Astrocyte (in vitro differentiated cells and primary cell): Measurements from ENCODE around the gene HNRNPF. TPM values are rescaled to one million over a fixed set of nuclear protein-coding genes. Genes with fewer than 3 reads are reported as not detected.

Source experiments
- DNase-seq: peaks from one replicate; pipeline ENCODE4 v3.0.0-alpha.2; 2010; ENCODE audit warnings: low read depth
- FAIRE-seq: peaks from 2 replicates; lab custom pipeline; 2011; peaks lifted over from hg19 to GRCh38; lab: Jason Lieb, UNC
- H2AFZ ChIP-seq: 2 replicates; pipeline ENCODE4 v1.6.0; 2012; ENCODE audit warnings: low read depth, low read length, inconsistent platforms
- H3K27ac ChIP-seq: 2 replicates; pipeline ENCODE4 v1.5.1; 2011; ENCODE audit warnings: low read depth, low read length, inconsistent platforms
- H3K27me3 ChIP-seq: 2 replicates; pipeline ENCODE4 v1.6.0; 2011; ENCODE audit warnings: low read length, inconsistent platforms; ENCODE audit not compliant: insufficient read depth
- H3K36me3 ChIP-seq: 2 replicates; pipeline ENCODE4 v1.5.1; 2011; ENCODE audit warnings: low read length, inconsistent platforms; ENCODE audit not compliant: insufficient read depth
- H3K4me1 ChIP-seq: 2 replicates; pipeline ENCODE4 v1.5.1; 2011; ENCODE audit warnings: low read length, inconsistent platforms; ENCODE audit not compliant: insufficient read depth
- H3K4me2 ChIP-seq: 2 replicates; pipeline ENCODE4 v1.6.0; 2012; ENCODE audit warnings: low read length, inconsistent platforms
- H3K4me3 ChIP-seq: 2 replicates; pipeline ENCODE4 v1.5.1; 2011; ENCODE audit warnings: low read depth, mild to moderate bottlenecking, low read length, inconsistent platforms; ENCODE audit not compliant: insufficient read depth
- H3K79me2 ChIP-seq: 2 replicates; pipeline ENCODE4 v1.6.0; 2012; ENCODE audit warnings: mild to moderate bottlenecking, low read length, inconsistent platforms; ENCODE audit not compliant: insufficient read depth
- H3K9ac ChIP-seq: 2 replicates; pipeline ENCODE4 v1.6.0; 2012; ENCODE audit warnings: mild to moderate bottlenecking, low read length, inconsistent platforms
- H3K9me3 ChIP-seq: 2 replicates; pipeline ENCODE4 v1.5.1; 2012; ENCODE audit warnings: low read depth, mild to moderate bottlenecking, low read length, inconsistent platforms; ENCODE audit not compliant: insufficient read depth
- H4K20me1 ChIP-seq: 2 replicates; pipeline ENCODE4 v1.6.0; 2012; ENCODE audit warnings: low read length, inconsistent platforms; ENCODE audit not compliant: insufficient read depth
- H3K27ac Mint-ChIP-seq: one replicate; pipeline ENCODE4 v1.8.0; 2021; ENCODE audit warnings: mild to moderate bottlenecking, mixed read lengths; ENCODE audit not compliant: unreplicated experiment
- H3K27me3 Mint-ChIP-seq: one replicate; pipeline ENCODE4 v1.8.0; 2021; ENCODE audit warnings: low read depth, mixed read lengths; ENCODE audit not compliant: unreplicated experiment
- H3K36me3 Mint-ChIP-seq: one replicate; pipeline ENCODE4 v1.8.0; 2021; ENCODE audit warnings: low read depth, mixed read lengths; ENCODE audit not compliant: unreplicated experiment
- H3K4me1 Mint-ChIP-seq: one replicate; pipeline ENCODE4 v1.8.0; 2021; ENCODE audit warnings: low read depth, mixed read lengths; ENCODE audit not compliant: unreplicated experiment
- H3K4me3 Mint-ChIP-seq: one replicate; pipeline ENCODE4 v1.8.0; 2021; ENCODE audit warnings: mild to moderate bottlenecking, moderate library complexity, mixed read lengths; ENCODE audit not compliant: unreplicated experiment
- H3K9me3 Mint-ChIP-seq: one replicate; pipeline ENCODE4 v1.8.0; 2021; ENCODE audit warnings: mild to moderate bottlenecking, mixed read lengths; ENCODE audit not compliant: unreplicated experiment
- CTCF ChIP-seq: IDR thresholded peaks from 2 replicates; pipeline ENCODE4 v1.5.1; 2011; ENCODE audit warnings: low read depth, mild to moderate bottlenecking, inconsistent platforms, low read length, moderate library complexity; ENCODE audit not compliant: insufficient read depth
- EZH2 ChIP-seq: IDR thresholded peaks from 2 replicates; pipeline ENCODE4 v1.6.1; 2012; ENCODE audit warnings: mild to moderate bottlenecking, low read length, inconsistent platforms; ENCODE audit not compliant: insufficient read depth
- total RNA-seq: library from RNA; stranded (reverse); gene quantifications from 2 replicates; pipeline ENCODE4 v1.2.1, GENCODE V29; 2021

Gene HNRNPF
- total RNA-seq, 1 donor from 2014 or later = 151 TPM

DNA sequence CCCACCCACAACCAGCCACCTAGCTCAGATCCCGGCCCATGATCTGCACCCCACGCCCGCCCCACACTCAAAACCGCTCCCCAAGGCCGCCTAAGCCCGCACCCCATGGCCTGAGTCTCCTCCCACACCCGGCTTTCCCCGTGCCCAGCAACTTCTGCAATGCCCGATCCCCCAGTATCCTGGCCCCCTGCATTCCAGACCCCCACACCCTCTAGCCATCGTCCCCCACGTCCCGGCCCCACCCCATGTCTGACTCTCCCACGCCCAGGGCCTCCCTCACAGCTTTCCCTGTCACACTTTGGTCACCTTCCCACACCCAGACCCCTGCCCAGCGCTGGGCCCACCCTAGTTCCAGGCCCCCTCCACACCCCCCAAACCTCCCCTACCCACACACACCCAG is 57.7 kb downstream of the HNRNPF start:
- H3K27me3 ChIP-seq = peaks cover 5% of the 10 kb centered on the region
- H3K27me3 Mint-ChIP-seq = peaks cover 6% of the 10 kb centered on the region
- no peak overlapping the region for H3K4me2 ChIP-seq
- no peaks in the 10 kb centered on the region for H3K36me3 ChIP-seq
- H3K27ac ChIP-seq = no peak overlapping the region
- FAIRE-seq (no peak), DNase-seq (no peak)
- no peak overlapping the region for H2AFZ ChIP-seq
- H3K4me1 Mint-ChIP-seq = peaks cover 8% of the 10 kb centered on the region
- peak; percentile 5 for TF ChIP-seq EZH2
- TF ChIP-seq CTCF = no peak
- H3K27ac Mint-ChIP-seq = no peak overlapping the region
- no peaks in the 10 kb centered on the region for H3K9me3 ChIP-seq
- no peaks in the 10 kb centered on the region for H3K79me2 ChIP-seq
- no peak overlapping the region for H3K9ac ChIP-seq
- H3K4me1 ChIP-seq = peaks cover 7% of the 10 kb centered on the region
- no peaks in the 10 kb centered on the region for H4K20me1 ChIP-seq
- H3K4me3 ChIP-seq = no peak overlapping the region
- H3K4me3 Mint-ChIP-seq = no peak overlapping the region
- no peaks in the 10 kb centered on the region for H3K36me3 Mint-ChIP-seq
- no peaks in the 10 kb centered on the region for H3K9me3 Mint-ChIP-seq

GRCh38 chr10:43350686-43351085 is 58.3 kb downstream of the HNRNPF start:
- Histone ChIP-seq H3K4me1 (peaks cover under 1% of the 10 kb centered on the region), H3K4me3 (no peak overlapping the region), H3K27me3 (peaks cover 5% of the 10 kb centered on the region), H3K9ac (no peak overlapping the region), H3K9me3 (no peaks in the 10 kb centered on the region), H4K20me1 (no peaks in the 10 kb centered on the region), H2AFZ (peak overlapping the region; percentile 58), H3K36me3 (no peaks in the 10 kb centered on the region), H3K4me2 (peak overlapping the region; percentile 46), H3K79me2 (no peaks in the 10 kb centered on the region), H3K27ac (no peak overlapping the region)
- H3K9me3 Mint-ChIP-seq = no peaks in the 10 kb centered on the region
- FAIRE-seq = no peak
- H3K27ac Mint-ChIP-seq = no peak overlapping the region
- H3K4me1 Mint-ChIP-seq = peaks cover 4% of the 10 kb centered on the region
- H3K4me3 Mint-ChIP-seq = no peak overlapping the region
- no peak for DNase-seq
- peaks cover 6% of the 10 kb centered on the region for H3K27me3 Mint-ChIP-seq
- H3K36me3 Mint-ChIP-seq = no peaks in the 10 kb centered on the region
- TF ChIP-seq CTCF = no peak
- TF ChIP-seq EZH2 = no peak

- Histone ChIP-seq H3K27me3 (peaks cover 5% of the 10 kb centered on the region), H3K4me3 (no peak overlapping the region), H3K36me3 (no peaks in the 10 kb centered on the region), H3K4me2 (no peak overlapping the region), H3K9ac (no peak overlapping the region), H3K79me2 (no peaks in the 10 kb centered on the region), H3K27ac (no peak overlapping the region), H3K9me3 (no peaks in the 10 kb centered on the region), H2AFZ (no peak overlapping the region), H3K4me1 (no peaks in the 10 kb centered on the region), H4K20me1 (no peaks in the 10 kb centered on the region)
- no peaks in the 10 kb centered on the region for H3K36me3 Mint-ChIP-seq
- no peak overlapping the region for H3K4me3 Mint-ChIP-seq
- H3K27ac Mint-ChIP-seq = no peak overlapping the region
- FAIRE-seq (no peak), DNase-seq (no peak)
- peaks cover 6% of the 10 kb centered on the region for H3K27me3 Mint-ChIP-seq
- no peak for TF ChIP-seq CTCF
- TF ChIP-seq EZH2 = no peak
- H3K9me3 Mint-ChIP-seq = no peaks in the 10 kb centered on the region
- H3K4me1 Mint-ChIP-seq = peaks cover 4% of the 10 kb centered on the region
These were observed 58.8 kb downstream of the HNRNPF start for GRCh38 chr10:43350156-43350555.
